ENCODE measurements around the gene HLA-DQB2.
A peak's percentile ranks its signal among the peaks of the same experiment; 100 is the strongest.

HLA-DQB2 gene

GRCh38 chr6:32744776-32745175 is 18.6 kb downstream of the HLA-DQB2 start:
- no peaks in the 10 kb centered on the region for H3K27me3 ChIP-seq (replicated peaks; ENCODE audit: control insufficient read depth, insufficient read depth, low read length)
- no peak overlapping the region for H3K4me3 ChIP-seq (replicated peaks; ENCODE audit: low read depth, low read length)
- H3K36me3 ChIP-seq (ENCODE audit: control insufficient read depth, insufficient read depth, low read length) = no peaks in the 10 kb centered on the region
- no peak for DNase-seq (ENCODE audit: extremely low read depth, insufficient read length)
- no peak for TF ChIP-seq CTCF (IDR thresholded peaks at IDR 0.05; ENCODE audit: insufficient read depth, low read length, poor library complexity, severe bottlenecking)

GRCh38 chr6:32742374-32742773 is 21.0 kb downstream of the HLA-DQB2 start:
- no peaks in the 10 kb centered on the region for H3K27me3 ChIP-seq (replicated peaks; ENCODE audit: control insufficient read depth, insufficient read depth, low read length)
- no peak for TF ChIP-seq CTCF (IDR thresholded peaks at IDR 0.05; ENCODE audit: insufficient read depth, low read length, poor library complexity, severe bottlenecking)
- no peaks in the 10 kb centered on the region for H3K36me3 ChIP-seq (ENCODE audit: control insufficient read depth, insufficient read depth, low read length)
- H3K4me3 ChIP-seq (replicated peaks; ENCODE audit: low read depth, low read length) = peak overlapping the region; percentile 26; the same call in 1 of the 2 replicates
- DNase-seq (ENCODE audit: extremely low read depth, insufficient read length) = no peak

- Histone ChIP-seq H3K4me3 (replicated peaks; ENCODE audit: low read depth, low read length) (peak within 1 kb of the TSS; percentile 31; the same call in 1 of the 2 replicates), H3K36me3 (ENCODE audit: control insufficient read depth, insufficient read depth, low read length) (no peaks in the 10 kb centered on the region), H3K27me3 (replicated peaks; ENCODE audit: control insufficient read depth, insufficient read depth, low read length) (no peaks in the 10 kb centered on the region)
- DNase-seq (ENCODE audit: extremely low read depth, insufficient read length) = no peak
- no peak for TF ChIP-seq CTCF (IDR thresholded peaks at IDR 0.05; ENCODE audit: insufficient read depth, low read length, poor library complexity, severe bottlenecking)
Measured at GRCh38 chr6:32741031-32741960, 22.0 kb downstream of the HLA-DQB2 start, which contains the start of gene HLA-DQA2. Gene HLA-DQA2 (plus strand): TSS chr6:32741391. CDS start chr6:32741444, 53 bp downstream.

DNA sequence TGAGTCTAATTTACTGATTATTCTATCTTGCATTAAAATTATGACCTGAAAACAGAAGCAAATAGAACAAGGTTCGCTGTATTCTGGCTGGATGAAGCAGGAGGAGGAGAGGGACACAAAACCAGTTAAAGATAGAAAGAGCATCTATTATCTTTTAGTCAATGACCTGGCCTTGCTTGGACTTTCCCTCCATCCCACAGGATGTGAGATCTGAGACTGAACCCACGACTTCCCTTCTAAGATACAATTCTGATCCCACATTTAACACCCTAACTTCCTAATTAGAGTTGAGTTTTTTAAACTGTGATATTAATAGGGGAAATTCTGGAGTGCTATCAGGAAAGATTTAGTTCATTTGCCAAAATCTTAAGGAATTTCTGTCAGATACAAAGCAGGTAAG is 25.2 kb downstream of the HLA-DQB2 start:
- DNase-seq (ENCODE audit: extremely low read depth, insufficient read length) = no peak
- H3K4me3 ChIP-seq (replicated peaks; ENCODE audit: low read depth, low read length) = no peak overlapping the region
- TF ChIP-seq CTCF (IDR thresholded peaks at IDR 0.05; ENCODE audit: insufficient read depth, low read length, poor library complexity, severe bottlenecking) = no peak
- no peaks in the 10 kb centered on the region for H3K36me3 ChIP-seq (ENCODE audit: control insufficient read depth, insufficient read depth, low read length)
- H3K27me3 ChIP-seq (replicated peaks; ENCODE audit: control insufficient read depth, insufficient read depth, low read length) = no peaks in the 10 kb centered on the region

GRCh38 chr6:32718879-32719278 is 44.5 kb downstream of the HLA-DQB2 start:
- peak; percentile 15 for DNase-seq (ENCODE audit: extremely low read depth, insufficient read length)
- Histone ChIP-seq H3K36me3 (ENCODE audit: control insufficient read depth, insufficient read depth, low read length) (no peaks in the 10 kb centered on the region), H3K4me3 (replicated peaks; ENCODE audit: low read depth, low read length) (no peak overlapping the region), H3K27me3 (replicated peaks; ENCODE audit: control insufficient read depth, insufficient read depth, low read length) (no peaks in the 10 kb centered on the region)
- no peak for TF ChIP-seq CTCF (IDR thresholded peaks at IDR 0.05; ENCODE audit: insufficient read depth, low read length, poor library complexity, severe bottlenecking)

All from GM06990 (cell line).